ENCODE results near the gene TPK1. TPM values are rescaled to one million over a fixed set of nuclear protein-coding genes. Genes with fewer than 3 reads are reported as not detected.

TPK1 gene
- total and polyA plus RNA-seq, 2 of the 13 experiments (the other 11 are each of a cell fraction or from before 2014, with no cell fraction given), result 1.0 to 1.2 TPM

GRCh38 chr7:144594580-144594979 is 241.3 kb downstream of the TPK1 start:
- BruUV-seq (replicated peaks), result no TSS peak
- in situ Hi-C loops (cut with HindIII; ENCODE audit: extremely low pct_ligation_motif_present, low pct_unique_long_range_greater_than_20kb) (no loop called here), intact Hi-C loops (cut with micrococcal nuclease; ENCODE audit: unreplicated experiment) (no loop called here)
- Histone ChIP-seq H3K27me3 (ENCODE audit: control insufficient read depth in 1 of 2, insufficient read depth in 2 of 2, low read length in 2 of 2) (no peaks in the 10 kb centered on the region), H3K4me1 (ENCODE audit: insufficient read depth, low read length) (no peaks in the 10 kb centered on the region), H3K79me2 (ENCODE audit: insufficient read depth, low read length) (no peaks in the 10 kb centered on the region), H2AFZ (ENCODE audit: low read length) (no peak overlapping the region), H3K4me3 (replicated peaks in 1 of 3; ENCODE audit: insufficient read depth in 1 of 3, low read depth in 2 of 3, low read length in 3 of 3) (no peak overlapping the region), H3K36me3 (replicated peaks in 1 of 2; ENCODE audit: control insufficient read depth in 1 of 2, insufficient read depth in 2 of 2, low read length in 2 of 2) (no peaks in the 10 kb centered on the region), H3K9ac (ENCODE audit: insufficient read depth, low read depth, low read length) (no peak overlapping the region), H3K27ac (ENCODE audit: extremely low read length, insufficient read depth, low read length) (no peak overlapping the region), H3K9me3 (ENCODE audit: low read length) (peaks cover 4% of the 10 kb centered on the region; the same call in 1 of the 2 replicates), H3K4me2 (ENCODE audit: low read depth, low read length) (no peak overlapping the region), H4K20me1 (ENCODE audit: insufficient read depth, low read length) (no peaks in the 10 kb centered on the region)
- FAIRE-seq (no peak), ATAC-seq (no peak), DNase-seq (ENCODE audit: low spot score) (no peak)
- ChIA-PET POLR2A (no interaction called here), CTCF (ENCODE audit: low intra/inter-chr PET ratio, low total read pairs) (no interaction called here)
- TF ChIP-seq ZBTB3 (CRISPR knock-in tag; IDR thresholded peaks at IDR 0.05; ENCODE audit: borderline replicate concordance, low read depth) (no peak), ZNF124 (CRISPR knock-in tag; IDR thresholded peaks at IDR 0.05) (no peak), RARG (CRISPR knock-in tag; IDR thresholded peaks at IDR 0.05; ENCODE audit: low read depth) (no peak), KLF11 (CRISPR knock-in tag; IDR thresholded peaks at IDR 0.05) (no peak), ZBTB42 (CRISPR knock-in tag; IDR thresholded peaks at IDR 0.05) (no peak), ZSCAN5A (CRISPR knock-in tag; IDR thresholded peaks at IDR 0.05; ENCODE audit: borderline replicate concordance) (no peak), AGO1 (IDR thresholded peaks at IDR 0.05; ENCODE audit: low read depth, low read length, poor library complexity, severe bottlenecking) (no peak), ZNF253 (CRISPR knock-in tag; IDR thresholded peaks at IDR 0.05; ENCODE audit: borderline replicate concordance) (no peak), ZFP41 (CRISPR knock-in tag; IDR thresholded peaks at IDR 0.05; ENCODE audit: borderline replicate concordance) (no peak), CTCF (CRISPR knock-in tag; IDR thresholded peaks at IDR 0.05) (no peak), NFYC (CRISPR knock-in tag; IDR thresholded peaks at IDR 0.05) (no peak), ZNF792 (CRISPR knock-in tag; IDR thresholded peaks at IDR 0.05) (no peak), SNAI1 (CRISPR knock-in tag; IDR thresholded peaks at IDR 0.05; ENCODE audit: borderline replicate concordance) (no peak), ZSCAN22 (CRISPR knock-in tag; IDR thresholded peaks at IDR 0.05) (no peak)

Measured in HepG2 (cell line).